HG02970 (cell line): ENCODE results near the gene EDARADD.
"Not testable (repeated sequence)": the region's sequence is repeated elsewhere in the genome, so short reads cannot be mapped to it uniquely, and the experiment has no call there.

Experiments used
- ATAC-seq: cut with Tn5 transposase; IDR thresholded peaks from one replicate; pipeline ENCODE4 v1.9.1; 2021; ENCODE audit warnings: mild to moderate bottlenecking, moderate library complexity, moderate number of reproducible peaks; ENCODE audit not compliant: unreplicated experiment, low FRiP score

Gene EDARADD

GRCh38 chr1:236393681-236394481 lies at the start of gene EDARADD:
Gene EDARADD (plus strand): TSS chr1:236394286. CDS start chr1:236394445, 159 bp downstream.
- no peak for ATAC-seq

GRCh38 chr1:236345728-236346127 lies 48.4 kb upstream of the EDARADD start:
- ATAC-seq, result no peak

- no peak for ATAC-seq
These were observed 46.0 kb upstream of the EDARADD start for GRCh38 chr1:236348071-236348470.

- ATAC-seq, result no peak
These were observed 43.8 kb upstream of the EDARADD start for GRCh38 chr1:236350308-236350707.

GRCh38 chr1:236351875-236352573 lies 42.1 kb upstream of the EDARADD start:
- no peak for ATAC-seq

DNA sequence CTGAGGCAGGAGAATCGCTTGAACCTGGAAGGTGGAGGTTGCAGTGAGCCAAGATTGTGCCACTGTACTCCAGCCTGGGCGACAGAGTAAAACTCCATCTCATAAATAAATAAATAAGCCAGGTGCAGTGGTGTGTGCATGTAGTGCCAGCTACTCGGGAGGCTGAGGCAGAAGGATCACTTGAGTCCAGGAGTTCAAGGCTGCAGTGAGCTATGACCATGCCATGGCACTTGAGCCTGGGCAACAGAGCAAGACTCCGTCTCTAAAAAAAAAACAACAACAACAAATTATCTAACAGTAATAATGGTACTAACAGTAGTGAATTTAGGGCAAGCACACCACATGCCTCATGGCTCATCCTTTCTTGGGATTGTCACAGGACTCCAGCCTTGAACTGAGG lies 41.3 kb upstream of the EDARADD start:
- not testable (repeated sequence) for ATAC-seq

- no peak for ATAC-seq
These were observed 40.3 kb upstream of the EDARADD start for GRCh38 chr1:236353813-236354212.

DNA sequence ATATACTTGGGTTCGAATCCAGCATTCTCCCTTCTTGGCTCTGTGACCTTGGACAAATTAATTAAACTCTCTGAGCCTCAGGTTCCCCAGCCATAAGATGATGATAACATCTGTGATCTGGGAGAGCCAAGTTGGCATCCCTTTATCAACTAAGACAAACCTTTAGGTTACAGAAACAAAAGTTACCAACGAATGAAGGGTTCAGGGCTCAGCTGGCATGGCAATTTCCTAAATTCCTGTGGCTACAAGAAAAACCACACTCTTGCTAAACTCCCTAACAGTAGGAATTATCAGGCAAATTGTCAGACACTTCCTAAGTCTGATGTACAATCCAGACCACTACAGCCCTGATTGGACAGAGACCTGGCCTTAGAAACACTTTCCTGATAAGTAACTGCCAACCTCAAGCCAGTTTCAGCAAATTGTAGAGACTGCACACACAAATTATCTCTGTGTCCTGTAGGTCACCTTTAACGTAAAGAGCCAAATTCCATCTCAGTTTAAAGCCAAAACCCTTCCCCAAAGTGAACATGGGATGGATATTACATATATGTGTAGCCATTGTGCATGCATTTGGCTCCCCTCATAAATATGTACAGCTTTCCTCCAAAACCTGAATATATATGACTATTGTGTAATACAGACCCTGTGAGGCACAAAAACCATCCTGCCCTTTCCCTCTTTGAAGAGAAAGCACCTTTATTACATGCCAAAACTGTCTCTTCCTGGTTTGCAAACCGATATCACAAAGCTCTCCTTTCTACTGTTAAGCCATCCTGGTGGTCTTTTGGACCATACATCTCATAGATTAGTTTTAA lies 39.5 kb upstream of the EDARADD start:
- no peak for ATAC-seq

- no peak for ATAC-seq
These were observed 37.9 kb upstream of the EDARADD start for GRCh38 chr1:236356141-236356540.

- no peak for ATAC-seq
These were observed 32.0 kb upstream of the EDARADD start for GRCh38 chr1:236361909-236362590.

DNA sequence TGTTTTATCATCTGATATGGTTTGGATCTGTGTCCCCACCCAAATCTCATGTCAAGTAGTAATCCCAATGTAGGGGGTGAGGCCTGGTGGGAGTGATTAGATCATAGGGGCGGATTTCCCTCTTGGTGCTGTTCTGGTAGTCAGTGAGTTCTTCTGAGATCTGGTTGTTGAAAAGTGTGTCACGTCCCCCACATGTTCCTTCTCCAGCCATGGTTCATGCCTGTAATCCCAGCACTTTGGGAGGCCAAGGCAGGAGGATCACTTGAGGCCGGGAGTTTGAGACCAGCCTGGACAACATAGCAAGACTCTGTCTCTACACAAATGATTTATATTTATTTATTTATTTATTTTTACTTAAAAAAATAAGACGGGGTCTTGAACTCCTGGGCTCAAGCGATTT lies 30.8 kb upstream of the EDARADD start:
- ATAC-seq, result no peak

- ATAC-seq, result no peak
These were observed 28.0 kb upstream of the EDARADD start for GRCh38 chr1:236365999-236366570.

- not testable (repeated sequence) for ATAC-seq
These were observed 27.4 kb upstream of the EDARADD start for GRCh38 chr1:236366681-236367080.

DNA sequence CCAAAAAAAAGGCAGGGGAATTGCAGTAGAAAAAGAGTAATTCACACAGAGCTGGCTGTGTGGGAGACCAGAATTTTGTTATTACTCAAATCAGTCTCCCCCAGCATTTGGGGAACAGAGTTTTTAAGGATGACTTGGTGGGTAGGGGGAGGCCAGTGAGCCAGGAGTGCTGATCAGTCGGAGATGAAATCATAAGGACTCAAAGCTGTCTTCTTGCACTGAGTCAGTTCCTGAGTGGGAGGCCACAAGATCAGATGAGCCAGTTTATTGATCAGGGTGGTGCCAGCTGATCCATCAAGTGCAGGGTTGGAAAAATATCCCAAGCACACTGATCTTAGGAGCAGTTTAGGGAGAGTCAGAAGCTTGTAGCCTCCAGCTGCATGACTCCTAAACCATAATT lies 23.7 kb upstream of the EDARADD start:
- ATAC-seq, result no peak

DNA sequence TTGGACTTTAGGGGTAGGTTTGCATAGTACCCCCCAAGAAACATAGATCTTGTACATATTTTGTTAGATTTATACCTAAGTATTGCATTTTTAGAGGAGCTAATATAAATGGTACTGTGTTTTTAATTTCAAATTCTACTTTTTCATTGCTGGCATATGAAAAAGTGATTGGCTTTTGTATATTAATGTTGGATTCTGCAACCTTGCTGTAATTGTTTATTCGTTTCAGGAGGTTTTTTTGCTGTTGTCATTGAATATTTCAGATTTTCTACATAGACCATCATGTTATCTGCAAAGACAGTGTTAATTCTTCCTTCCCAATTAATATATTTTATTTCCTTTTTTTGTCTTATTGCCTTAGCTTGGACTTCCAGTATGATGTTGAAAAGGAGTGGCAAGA lies 23.0 kb upstream of the EDARADD start:
- no peak for ATAC-seq

DNA sequence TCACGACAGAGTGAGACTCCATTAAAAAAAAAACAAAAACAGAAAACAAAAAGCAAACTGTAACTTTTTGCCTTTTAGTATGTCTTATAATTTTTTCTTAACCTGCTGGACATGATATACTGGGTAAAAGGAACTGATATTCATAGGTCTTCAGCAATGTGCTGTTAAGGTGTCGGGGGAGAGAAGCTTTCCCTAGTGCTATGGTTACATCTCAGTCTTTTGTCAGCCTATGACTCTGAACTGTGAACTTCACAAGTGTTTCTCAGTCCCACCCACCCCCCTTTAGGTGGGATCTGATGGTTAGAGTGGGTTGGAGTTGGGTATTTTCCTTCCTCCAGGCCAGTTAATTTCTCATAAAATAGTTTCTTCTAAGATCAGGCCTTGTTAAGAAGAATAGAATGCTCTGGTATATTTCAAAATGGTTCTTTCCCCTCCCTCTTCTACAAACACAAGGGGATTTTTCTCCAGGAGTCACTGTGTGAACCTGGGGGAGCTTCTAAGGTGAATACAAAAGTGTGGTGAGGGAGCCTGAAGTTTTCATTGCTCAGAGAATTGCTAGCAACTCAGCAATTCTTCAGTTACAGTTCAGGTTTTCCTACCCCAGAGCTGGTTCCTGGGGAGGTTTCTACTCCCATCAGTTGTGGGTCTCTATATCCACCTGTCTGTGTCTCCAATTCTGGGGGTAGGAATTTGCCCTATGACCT lies 16.1 kb upstream of the EDARADD start:
- ATAC-seq, result no peak

- no peak for ATAC-seq
These were observed 12.4 kb upstream of the EDARADD start for GRCh38 chr1:236381565-236382158.

- ATAC-seq, result no peak
These were observed 5.8 kb upstream of the EDARADD start for GRCh38 chr1:236388332-236388731.

DNA sequence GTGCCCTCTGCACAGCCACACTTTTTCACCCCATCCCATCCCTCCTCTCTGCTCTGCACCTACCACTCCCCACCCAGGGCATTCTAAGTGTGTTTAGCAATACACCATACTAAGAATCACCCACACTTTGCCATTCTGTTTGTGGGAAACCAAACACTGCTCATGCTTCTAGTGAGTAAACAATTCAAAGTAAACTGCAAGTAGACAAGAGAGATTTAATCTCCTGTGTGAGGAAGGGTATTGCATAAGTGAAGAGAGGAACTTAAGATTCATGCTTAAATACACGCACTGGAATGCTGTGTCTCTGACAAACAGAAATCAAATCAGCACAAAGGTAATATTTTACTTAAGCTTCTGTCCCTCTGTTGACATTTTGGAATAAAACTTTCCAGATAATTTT lies 4.8 kb upstream of the EDARADD start:
- no peak for ATAC-seq
